Activated CD4-positive, CD25-positive, alpha-beta regulatory T cell (primary cell): ENCODE measurements around the gene TMEM107.

Experiments
- DNase-seq, 4 experiments: peaks; one replicate each; lab custom pipeline; 2025; lab: John Stamatoyannopoulos, UW

Gene TMEM107

GRCh38 chr17:8162233-8162996 lies 13.8 kb downstream of the TMEM107 start, which contains the start of gene VAMP2:
TSS of gene VAMP2 (minus strand) at chr17:8162948. CDS start at chr17:8162879, 69 bp downstream.
- peak; percentile 61 to 83 (median 70) for DNase-seq

GRCh38 chr17:8161289-8162232 lies 14.6 kb downstream of the TMEM107 start:
- DNase-seq: no peak

- DNase-seq: no peak
These were observed 15.4 kb downstream of the TMEM107 start for GRCh38 chr17:8160741-8161221.

- DNase-seq: no peak
These were observed 16.0 kb downstream of the TMEM107 start for GRCh38 chr17:8160224-8160577.

- no peak for DNase-seq
These were observed 16.5 kb downstream of the TMEM107 start for GRCh38 chr17:8159459-8160223.

- DNase-seq: no peak
These were observed 17.2 kb downstream of the TMEM107 start for GRCh38 chr17:8159032-8159400.

- peak; percentile 71 to 90 (median 80) for DNase-seq
These were observed 17.7 kb downstream of the TMEM107 start for GRCh38 chr17:8158267-8159031.

GRCh38 chr17:8156246-8156992 lies 19.8 kb downstream of the TMEM107 start:
- DNase-seq: peak; percentile 99 to 100 (median 100)

- no peak for DNase-seq
These were observed 20.3 kb downstream of the TMEM107 start for GRCh38 chr17:8155996-8156245.

- no peak for DNase-seq
These were observed 20.8 kb downstream of the TMEM107 start for GRCh38 chr17:8155231-8155995.

- no peak for DNase-seq
These were observed 21.5 kb downstream of the TMEM107 start for GRCh38 chr17:8154608-8155155.

GRCh38 chr17:8153957-8154607 lies 22.1 kb downstream of the TMEM107 start:
- peak; percentile 64 to 75 (median 68) for DNase-seq

- DNase-seq: no peak
These were observed 22.6 kb downstream of the TMEM107 start for GRCh38 chr17:8153525-8153956.

GRCh38 chr17:8153031-8153451 lies 23.1 kb downstream of the TMEM107 start:
- DNase-seq: no peak

- DNase-seq: peak; percentile 39 to 76 (median 60)
These were observed 23.9 kb downstream of the TMEM107 start, which contains the start of gene PER1 for GRCh38 chr17:8152112-8152775. TSS of gene PER1 (minus strand) at chr17:8152404. CDS start at chr17:8150706, 1,698 bp downstream.

- no peak for DNase-seq
These were observed 24.5 kb downstream of the TMEM107 start for GRCh38 chr17:8151641-8152111.

GRCh38 chr17:8151120-8151640 lies 25.0 kb downstream of the TMEM107 start:
- DNase-seq: peak; percentile 71 to 83 (median 78)
